HG02885 (cell line): ENCODE data around the gene SLC6A18.
"Not testable (repeated sequence)": the region's sequence is repeated elsewhere in the genome, so short reads cannot be mapped to it uniquely, and the experiment has no call there.

Experiments
- ATAC-seq: cut with Tn5 transposase; IDR thresholded peaks from one replicate; pipeline ENCODE4 v1.9.1; 2021; ENCODE audit warnings: mild to moderate bottlenecking; ENCODE audit not compliant: unreplicated experiment, poor library complexity

The SLC6A18 gene

GRCh38 chr5:1249366-1250280, 24.4 kb downstream of the SLC6A18 start:
- no peak for ATAC-seq

GRCh38 chr5:1251678-1252580, 26.7 kb downstream of the SLC6A18 start:
- no peak for ATAC-seq

GRCh38 chr5:1252681-1253080, 27.5 kb downstream of the SLC6A18 start:
- ATAC-seq, result no peak

- no peak for ATAC-seq
Observed at GRCh38 chr5:1253456-1254105, 28.4 kb downstream of the SLC6A18 start.

GRCh38 chr5:1254196-1254595, 29.0 kb downstream of the SLC6A18 start:
- ATAC-seq, result no peak

GRCh38 chr5:1255081-1255561, 29.9 kb downstream of the SLC6A18 start:
- no peak for ATAC-seq

GRCh38 chr5:1256776-1257175, 31.6 kb downstream of the SLC6A18 start:
- no peak for ATAC-seq

- no peak for ATAC-seq
Observed at GRCh38 chr5:1257363-1257762, 32.2 kb downstream of the SLC6A18 start.

- no peak for ATAC-seq
Observed at GRCh38 chr5:1257841-1258240, 32.7 kb downstream of the SLC6A18 start.

- no peak for ATAC-seq
Observed at GRCh38 chr5:1259806-1260480, 34.8 kb downstream of the SLC6A18 start.

- ATAC-seq, result no peak
Observed at GRCh38 chr5:1261643-1262042, 36.5 kb downstream of the SLC6A18 start.

- no peak for ATAC-seq
Observed at GRCh38 chr5:1262381-1262780, 37.2 kb downstream of the SLC6A18 start.

- ATAC-seq, result no peak
Observed at GRCh38 chr5:1264211-1264610, 39.0 kb downstream of the SLC6A18 start.

GRCh38 chr5:1265026-1265425, 39.8 kb downstream of the SLC6A18 start:
- ATAC-seq, result no peak

GRCh38 chr5:1265461-1266455, 40.6 kb downstream of the SLC6A18 start:
- ATAC-seq, result no peak

- ATAC-seq, result no peak
Observed at GRCh38 chr5:1266791-1267190, 41.6 kb downstream of the SLC6A18 start.

- ATAC-seq, result not testable (repeated sequence)
Observed at GRCh38 chr5:1267464-1267863, 42.3 kb downstream of the SLC6A18 start.

- ATAC-seq, result no peak
Observed at GRCh38 chr5:1268056-1268455, 42.9 kb downstream of the SLC6A18 start.

- no peak for ATAC-seq
Observed at GRCh38 chr5:1268666-1269065, 43.5 kb downstream of the SLC6A18 start.
